Epidermal melanocyte (primary cell): Measurements from ENCODE around the gene DBH.
"Not testable (repeated sequence)": the region's sequence is repeated elsewhere in the genome, so short reads cannot be mapped to it uniquely, and the experiment has no call there.

Experiments
- DNase-seq: peaks from one replicate; pipeline ENCODE4 v3.0.0; 2011; ENCODE audit warnings: low spot score; ENCODE audit not compliant: insufficient read length

The DBH gene

DNA sequence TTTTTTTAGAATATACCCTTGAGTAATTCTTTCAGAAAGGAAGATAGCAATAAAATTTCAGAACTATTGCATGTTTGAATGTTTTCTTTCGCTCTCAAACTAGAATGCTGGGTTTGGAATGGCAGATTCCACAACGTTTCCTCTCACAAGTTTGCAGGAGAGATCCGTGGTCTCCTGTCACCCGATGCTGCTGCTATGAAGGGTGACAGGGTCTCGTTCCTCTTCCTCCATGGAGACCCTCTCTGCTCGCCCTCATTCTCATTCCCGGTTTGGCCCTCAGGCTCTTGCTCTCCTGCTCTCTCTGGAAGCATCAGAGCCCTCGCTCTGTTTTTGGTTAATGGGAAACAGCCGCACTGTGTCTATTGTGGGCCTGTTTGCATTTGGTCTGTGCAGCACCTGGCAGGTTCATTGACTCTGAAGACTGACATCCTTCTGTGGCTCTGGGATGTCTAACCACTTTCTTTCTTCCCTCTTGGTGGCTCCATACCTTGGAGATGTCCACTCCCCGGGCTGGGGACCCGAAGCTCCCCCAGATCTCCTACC lies 14.4 kb upstream of the DBH start:
- DNase-seq: no peak

DNA sequence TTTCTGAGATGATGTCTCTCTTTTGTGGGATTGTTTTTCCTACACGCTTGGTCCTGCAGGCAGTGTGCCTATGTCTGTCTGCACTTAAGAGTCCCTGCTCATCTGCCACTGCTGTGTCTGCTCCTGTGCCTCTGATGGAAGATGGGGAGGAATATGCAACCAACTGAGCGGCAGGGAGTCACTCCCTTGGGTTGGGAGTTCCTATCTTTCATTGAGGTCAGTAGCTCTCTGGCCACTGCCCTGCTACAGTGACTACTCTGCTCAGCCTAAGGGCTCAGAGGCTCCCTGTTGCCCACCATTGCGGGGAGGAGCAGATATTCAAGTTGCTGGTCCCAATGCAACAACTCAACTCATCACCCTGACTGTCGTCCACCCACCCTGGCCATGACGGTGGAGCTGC lies 13.6 kb upstream of the DBH start:
- no peak for DNase-seq

DNA sequence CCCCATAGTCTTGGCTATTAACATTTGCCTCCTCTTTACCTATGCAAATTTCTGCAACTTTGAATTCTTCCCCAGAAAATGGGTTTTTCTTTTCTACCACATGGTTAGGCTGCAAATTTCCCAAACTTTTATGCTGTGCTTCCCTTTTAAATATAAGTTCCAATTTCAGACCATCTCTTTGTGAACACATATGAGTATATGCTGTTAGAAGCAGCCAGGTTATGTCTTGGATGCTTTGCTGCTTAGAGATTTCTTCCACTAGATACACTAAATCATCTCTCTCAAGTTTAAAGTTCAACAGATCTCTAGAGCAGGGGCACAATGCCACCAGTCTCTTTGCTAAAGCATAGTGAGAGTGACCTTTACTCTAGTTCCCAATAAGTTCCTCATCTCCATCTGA lies 10.2 kb upstream of the DBH start:
- not testable (repeated sequence) for DNase-seq

DNA sequence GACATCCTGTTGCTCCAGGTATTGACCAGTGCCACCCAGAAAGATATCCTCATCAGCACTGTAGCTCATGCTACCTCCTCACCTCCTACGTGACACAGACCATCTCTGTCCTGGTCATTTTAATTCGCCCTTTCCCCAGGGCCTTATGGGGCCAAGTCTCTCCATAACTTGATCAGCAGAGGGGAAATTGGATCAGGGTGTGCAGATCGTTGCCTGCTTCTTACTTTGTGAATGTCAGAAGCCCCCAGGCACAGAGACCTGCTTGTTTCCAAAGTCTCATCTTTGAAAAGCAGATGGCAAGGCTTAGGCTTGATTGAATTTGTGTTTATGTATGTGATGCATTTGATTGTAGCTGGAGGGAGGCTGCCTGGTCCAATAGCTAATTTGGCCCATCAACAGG lies 8.8 kb upstream of the DBH start:
- no peak for DNase-seq

DNA sequence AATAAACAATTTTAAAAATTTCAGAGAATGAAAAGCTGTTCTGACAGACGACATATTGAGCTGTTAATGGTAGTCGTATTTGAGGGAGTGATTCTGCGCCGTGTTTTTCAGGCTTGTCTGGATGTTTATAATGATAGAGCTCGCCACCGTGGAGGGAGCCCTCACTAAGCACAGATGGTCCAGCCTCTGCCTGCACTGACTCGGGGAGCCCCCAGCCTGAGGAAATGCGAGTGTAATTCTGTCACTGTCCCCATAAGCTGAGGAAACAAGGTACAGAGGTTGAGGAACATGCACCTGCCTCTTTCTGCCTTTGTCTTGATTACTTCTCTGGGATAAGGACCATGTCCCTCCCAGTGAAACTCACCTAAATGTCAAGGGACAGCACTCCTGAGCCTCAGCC lies 7.4 kb upstream of the DBH start:
- DNase-seq: no peak

DNA sequence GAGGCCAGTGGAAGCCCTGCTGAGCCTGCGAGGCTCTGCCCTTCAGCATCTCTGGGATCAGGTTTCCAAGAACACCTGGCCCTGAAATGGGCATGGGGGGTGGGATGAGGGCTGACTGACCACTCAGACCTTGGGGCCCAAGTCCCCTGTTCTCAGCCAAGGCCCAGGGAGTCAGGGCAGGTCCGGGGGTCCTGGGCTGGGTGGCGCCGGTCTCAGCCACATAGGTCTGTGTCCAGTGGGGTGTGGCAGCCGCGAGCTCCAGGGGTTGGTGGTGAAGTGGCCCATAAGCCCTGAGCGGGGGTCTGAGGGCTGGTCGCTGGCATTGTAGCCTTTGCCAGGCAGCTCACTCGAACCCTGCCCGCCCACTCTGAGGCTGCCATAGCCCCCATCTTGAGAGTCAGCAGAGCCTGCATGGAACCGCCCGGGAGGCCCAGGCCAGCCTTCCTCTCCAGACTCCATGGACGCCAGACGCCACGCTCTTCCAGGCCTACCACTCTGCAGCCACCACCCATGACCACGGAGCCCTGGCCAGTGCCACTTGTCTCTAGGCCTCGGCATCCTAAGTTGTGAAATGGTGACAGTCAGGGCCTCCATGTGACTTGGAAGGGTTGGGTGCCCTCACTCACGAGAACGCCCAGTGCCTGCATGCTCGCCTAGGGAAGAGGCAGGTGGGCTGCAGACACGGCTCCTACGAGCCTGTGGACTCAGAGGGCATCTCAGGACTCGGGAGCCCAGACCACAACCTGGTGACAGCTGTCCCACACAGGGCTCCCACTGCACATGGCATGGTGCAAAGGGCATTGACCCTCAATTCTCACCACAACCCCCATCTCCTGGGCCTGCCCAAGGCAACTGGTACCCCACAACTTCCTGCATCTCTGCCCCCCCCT lies 6.7 kb upstream of the DBH start:
- DNase-seq: no peak

DNA sequence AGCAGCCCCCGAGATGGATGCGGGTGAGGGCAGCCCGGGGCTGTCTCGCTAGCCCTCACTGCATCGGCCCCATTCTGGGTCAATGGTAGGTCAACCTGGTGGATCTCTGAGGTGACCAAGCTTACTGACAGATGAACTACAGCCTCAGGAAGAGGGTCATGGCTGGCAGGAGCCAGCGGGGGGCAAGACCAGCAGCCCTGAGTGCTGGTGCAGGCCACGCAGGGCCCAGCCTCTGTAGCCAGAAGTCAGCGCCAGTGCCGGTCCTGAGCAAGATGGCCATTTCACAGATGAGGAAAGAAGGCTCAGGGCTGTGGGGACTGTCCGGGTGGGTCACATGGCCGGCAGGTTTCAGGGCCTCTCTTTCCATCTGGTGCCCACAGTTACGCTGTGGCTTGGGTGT lies 5.1 kb upstream of the DBH start:
- no peak for DNase-seq

DNA sequence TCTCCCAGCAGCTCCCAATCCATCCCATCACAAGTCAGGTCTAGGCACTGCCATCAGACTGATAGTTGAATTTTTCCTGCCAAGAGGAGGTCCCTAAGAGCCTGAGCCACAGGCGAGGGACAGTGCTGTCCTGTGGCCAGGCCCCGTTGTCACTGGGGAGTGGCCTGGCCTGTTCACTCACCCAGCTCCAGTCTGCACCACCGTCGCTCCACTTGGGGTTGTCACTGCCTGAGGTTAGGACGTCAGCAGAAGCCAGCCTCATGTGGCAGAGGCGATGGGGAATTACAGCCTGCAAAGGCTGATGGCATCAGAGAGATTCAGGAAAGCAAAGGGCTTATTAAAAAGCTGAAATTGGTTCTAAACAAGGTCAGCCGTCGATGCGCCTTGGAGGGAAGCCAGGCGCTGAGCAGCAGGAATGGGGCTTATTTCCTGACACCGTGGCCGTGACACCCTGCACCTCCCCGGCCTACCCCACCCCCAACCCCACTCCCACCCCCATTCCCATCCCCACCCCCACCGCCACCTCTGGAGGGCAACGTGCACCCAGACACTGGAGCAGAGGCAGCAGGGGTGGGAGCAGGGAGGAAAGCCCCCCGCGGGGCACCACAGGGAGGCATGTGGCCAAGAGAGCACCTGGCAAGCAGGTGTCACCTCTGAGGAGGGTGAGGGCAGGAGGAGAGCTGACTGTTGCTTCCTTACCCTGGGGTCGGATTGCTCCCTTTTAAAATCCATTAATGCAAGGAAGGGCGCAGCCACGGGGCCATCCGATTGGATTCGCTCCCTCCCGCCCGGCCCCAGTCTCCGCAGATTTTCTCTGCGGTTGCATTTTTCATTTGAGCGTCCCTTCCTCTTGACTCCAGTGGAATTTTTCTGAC lies 3.1 kb upstream of the DBH start:
- DNase-seq: no peak

DNA sequence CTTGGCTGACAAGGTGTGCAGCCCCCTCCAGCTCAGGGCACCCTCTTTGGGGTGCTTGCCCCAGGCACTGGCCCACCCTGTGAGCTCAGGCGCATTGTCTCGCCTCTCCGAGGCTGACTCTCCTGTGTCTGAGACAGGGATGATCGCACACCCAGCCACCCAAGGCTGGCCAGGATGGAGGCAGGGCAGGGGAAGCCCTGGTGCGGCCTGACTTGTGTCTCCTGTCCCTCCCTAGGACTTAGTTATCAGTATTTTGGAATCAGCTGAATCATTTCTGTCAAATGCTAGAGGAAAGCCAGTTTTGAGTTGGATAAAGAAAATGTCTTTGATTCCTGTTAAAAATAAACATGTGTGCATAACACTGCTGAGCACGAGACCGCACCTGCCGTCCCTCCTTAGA lies 2.5 kb upstream of the DBH start:
- DNase-seq: no peak

DNA sequence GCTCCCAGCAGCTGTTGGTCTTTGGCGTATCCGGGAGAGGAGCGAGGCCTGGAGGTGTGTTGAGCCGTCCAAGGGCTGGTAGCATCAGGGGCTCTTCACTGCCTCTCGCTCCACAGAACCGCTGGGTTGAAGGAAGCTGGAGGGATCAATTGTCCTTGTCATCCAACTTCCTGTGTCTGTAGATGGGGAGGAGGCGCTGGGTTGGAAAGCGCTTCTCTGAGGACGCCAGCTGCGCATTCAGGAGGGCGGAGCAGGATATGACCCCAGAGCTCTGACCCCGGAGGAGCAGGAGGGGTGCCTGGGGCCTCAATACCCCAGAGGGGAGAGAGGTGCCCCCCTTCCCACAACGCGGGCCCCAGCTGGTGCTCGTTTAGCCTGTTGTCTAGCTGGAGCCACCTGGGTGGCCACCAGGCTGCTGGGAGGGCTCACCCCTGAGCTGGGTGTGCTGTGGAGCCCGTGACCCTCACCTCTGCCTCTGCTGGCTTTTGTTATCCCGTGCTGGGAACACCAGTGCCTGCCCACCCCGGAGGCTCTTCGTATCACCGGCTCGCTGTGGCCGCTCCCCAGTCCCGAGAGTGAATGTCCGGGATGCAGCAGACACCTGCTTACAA lies 2.0 kb upstream of the DBH start:
- no peak for DNase-seq

DNA sequence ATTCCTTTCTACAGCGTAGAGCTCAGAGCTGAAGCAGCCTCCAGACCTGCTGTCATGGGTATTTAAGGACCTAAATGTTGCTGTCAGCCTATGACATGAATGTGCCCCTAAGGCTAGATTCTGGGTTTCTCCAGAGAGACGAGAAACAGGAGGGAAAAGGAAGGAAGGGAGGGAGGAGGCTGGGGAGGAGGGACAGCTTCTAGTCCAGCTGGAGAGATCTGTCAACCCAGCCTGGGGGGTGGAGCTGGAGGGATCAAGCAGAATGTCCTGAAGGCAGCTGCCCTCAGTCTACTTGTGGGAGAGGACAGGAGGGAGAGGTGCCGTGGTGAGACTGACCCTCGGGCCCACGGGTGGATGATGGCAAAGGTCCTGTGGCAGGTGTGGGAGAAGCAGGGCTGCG lies 1.1 kb upstream of the DBH start:
- no peak for DNase-seq

DNA sequence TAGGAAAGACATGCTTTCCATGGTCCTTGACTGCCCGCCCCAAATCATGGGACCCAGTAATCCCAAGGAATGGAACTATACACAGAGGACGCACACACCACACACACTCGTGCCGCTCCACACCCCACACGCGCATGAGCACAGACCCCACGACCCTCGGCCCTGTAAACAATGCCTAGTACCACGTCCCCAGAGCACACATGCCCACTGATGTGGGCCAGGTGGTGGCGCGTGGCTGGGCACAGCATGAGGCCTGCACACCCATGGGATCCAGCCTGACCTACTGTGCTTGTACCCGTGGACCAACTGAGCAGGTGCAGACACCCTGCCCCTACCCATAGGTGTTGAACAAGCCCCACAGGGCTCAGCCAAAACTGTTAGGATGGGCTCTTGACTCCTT lies 739 bp downstream of the DBH start:
- DNase-seq: no peak

DNA sequence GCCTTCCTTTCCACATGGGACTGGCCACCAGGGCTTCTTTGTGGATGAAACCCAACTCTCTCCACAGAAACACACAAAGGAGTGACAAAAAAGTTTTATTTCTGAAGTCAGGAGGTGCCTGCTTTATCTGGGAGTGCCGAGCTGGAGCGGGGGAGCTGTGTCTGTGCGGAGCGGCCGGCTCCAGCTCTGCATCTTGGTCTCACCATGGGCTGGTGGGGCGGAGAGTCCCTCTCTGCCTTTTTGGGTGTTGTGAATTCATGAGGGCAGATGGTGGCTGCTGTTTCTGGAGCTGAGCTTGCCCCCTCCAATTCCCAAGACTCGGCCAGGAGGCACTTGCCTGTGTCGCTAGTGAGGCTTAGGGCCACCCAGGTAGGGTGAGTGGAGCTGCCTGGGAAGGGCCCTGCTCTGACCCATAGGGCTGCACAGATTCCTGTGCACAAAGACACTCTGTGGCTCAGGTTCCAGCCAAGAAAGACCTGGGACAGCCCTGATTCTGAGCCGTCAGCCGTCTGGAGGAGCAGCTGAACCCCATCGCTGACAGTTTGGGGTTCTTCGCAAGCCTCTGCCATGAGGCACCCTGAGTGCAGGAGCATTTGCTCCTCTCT lies 1.4 kb downstream of the DBH start:
- no peak for DNase-seq

DNA sequence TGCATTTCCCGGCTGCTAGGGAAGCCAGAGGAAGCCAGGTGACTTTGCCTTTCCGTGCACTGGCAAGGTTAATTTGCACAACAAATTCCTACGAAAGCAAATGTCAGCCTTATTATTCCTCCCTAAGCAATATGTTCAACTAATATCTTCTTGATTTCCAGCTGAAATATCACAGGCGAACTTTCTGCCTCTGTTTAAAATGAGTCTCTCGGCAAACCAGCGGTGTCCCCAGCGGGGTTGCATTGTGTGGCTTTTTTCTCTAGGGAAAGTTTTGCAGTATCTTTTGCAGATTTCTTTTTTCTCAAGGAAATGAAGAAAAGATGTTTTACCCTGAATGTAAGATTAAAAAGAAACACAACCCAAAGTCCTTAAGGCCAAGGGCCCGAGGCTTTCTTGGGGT lies 1.9 kb downstream of the DBH start:
- DNase-seq: no peak

DNA sequence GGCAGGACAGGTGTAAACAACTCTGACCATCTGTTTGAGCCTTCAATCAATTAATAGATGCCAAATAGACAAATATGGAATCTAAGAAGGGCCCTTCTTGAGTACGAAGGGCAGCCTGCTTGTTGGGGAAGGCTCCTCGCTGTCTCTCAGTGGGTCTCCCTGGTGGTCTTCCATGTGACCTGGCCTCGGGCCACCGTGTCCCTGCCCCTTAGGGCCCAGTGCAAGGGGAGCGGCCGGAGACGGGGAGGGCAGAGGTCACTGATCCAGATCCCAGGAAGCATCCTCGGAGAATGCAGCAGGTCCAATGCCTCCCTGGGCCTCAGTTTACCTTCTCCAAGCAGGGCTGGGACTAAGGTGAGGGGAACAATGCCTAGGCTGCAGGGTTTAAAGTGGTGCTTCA lies 2.5 kb downstream of the DBH start:
- no peak for DNase-seq

DNA sequence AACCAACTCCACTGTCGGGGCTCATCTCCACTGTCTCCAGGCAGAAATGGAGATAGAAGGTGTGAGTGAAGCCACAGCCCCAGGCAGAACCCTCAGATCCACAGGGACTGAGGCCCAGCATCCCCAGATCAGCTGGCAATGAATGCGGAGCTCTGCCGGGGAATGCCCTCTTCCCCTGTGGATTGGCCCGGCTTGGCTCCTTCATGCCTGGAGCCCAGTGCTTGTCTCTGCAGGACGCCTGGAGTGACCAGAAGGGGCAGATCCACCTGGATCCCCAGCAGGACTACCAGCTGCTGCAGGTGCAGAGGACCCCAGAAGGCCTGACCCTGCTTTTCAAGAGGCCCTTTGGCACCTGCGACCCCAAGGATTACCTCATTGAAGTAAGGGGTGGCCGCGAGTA lies 3.5 kb downstream of the DBH start:
- DNase-seq: no peak

DNA sequence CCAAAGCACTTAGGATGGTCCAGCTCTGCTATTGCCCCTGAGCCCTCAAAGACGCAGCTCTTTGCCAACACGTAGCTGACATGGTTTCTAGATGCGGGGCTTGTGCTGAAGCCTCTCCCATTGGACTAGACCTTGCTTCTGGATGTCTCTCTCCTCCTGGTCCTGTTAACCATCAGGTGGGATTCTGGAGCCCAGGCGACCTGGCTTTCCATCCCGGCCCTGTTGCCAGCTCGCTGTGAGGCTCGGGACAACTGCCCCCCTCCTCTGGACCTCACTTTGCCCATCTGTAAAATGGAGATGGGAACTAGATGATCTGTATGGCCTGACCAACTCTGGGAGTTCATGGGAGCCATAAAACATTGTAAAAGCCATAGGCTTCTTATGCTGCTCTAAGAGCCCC lies 4.0 kb downstream of the DBH start:
- no peak for DNase-seq

DNA sequence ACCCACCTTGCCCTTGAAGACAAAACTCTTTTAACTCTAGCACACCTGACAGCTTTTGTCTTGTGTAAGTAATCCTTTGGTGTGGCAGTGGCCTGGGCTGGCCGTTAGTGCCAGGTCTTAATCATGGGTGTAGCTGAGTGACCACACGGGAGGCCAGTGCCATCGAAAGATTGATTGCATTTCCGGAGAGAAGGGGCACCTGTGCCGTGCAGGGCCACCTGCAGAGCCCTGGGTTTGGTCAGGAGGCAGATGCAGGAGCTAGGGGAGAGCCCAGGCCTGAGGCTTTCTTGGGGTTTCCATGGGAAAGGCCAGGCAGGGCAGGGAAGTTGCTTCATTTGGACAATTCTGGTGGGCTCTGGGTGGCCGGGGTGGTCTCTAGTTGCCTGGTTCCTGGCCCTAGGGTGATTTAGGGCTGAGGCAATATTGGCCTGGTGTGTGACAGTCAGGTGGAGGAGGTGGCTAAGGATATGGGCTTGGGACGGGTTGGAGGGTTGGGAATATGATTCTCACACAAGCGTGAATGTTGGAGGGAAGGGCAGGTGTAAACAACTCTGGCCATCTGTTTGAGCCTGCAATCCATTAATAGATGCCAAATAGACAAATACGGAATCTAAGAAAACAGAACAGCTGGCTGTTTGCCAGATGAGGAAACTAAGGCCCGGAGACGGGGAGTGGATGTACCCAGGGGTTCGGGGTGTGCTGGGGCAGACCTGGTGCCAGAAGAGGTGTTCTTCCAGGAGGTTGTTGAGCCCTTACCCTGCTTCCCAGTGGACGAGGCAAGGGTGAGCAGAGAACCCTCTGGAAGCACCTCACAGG lies 4.6 kb downstream of the DBH start:
- DNase-seq: no peak

DNA sequence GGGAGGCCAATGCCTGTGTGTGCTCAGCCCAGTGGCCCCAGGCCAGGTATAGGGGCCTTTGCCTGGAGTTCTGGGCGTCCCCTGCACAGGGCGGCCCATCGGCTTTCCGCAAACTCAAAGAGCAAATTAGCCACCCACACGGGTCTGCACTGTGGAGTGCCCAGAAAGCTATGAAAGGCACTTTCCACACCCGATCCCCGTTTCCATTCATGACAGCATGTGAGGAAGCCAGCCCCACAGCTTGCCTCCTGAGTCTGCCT lies 5.2 kb downstream of the DBH start:
- no peak for DNase-seq

DNA sequence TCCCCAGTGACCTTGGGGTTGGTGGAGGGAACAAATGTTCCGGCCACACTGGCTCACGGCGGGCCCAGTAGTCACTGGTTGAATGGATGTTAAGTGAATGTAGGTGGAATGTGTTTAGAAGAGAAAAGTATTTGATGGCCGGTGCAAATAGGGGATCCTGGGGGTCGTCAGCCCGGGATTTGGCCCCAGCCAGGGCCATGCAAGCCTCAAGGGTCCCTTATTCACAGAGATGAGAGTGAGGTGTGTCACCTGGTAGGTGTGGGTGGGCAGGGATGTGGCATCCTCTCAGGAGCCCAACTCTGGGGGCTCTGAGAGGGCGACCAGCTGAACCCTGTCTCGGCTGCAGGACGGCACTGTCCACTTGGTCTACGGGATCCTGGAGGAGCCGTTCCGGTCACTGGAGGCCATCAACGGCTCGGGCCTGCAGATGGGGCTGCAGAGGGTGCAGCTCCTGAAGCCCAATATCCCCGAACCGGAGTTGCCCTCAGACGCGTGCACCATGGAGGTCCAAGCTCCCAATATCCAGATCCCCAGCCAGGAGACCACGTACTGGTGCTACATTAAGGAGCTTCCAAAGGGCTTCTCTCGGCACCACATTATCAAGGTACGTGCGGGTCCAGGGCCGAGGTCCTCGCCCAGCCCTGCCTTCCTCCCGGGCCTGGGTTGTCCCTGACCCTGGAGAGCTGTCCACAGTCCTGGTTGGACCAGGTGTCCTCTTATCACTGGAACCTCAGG lies 5.9 kb downstream of the DBH start:
- no peak for DNase-seq
